Neural cell (in vitro differentiated cells): ENCODE results near the gene GRM5. TPM values are rescaled to one million over a fixed set of nuclear protein-coding genes. Genes with fewer than 3 reads are reported as not detected.

ENCODE experiments used
- H2AFZ ChIP-seq: fragments of 200-600, 300-800 bp; sonication (generic), shearing (Covaris generic); 2 replicates; pipeline ENCODE4 v1.6.0; 2014; ENCODE audit warnings: low read depth, mild to moderate bottlenecking, antibody characterized with exemption, low read length, moderate library complexity
- H3F3A ChIP-seq: fragments of 200-600 bp; shearing (Covaris generic); 2 replicates; pipeline ENCODE4 v1.6.1; 2016; ENCODE audit warnings: mild to moderate bottlenecking, moderate library complexity, mixed read lengths, antibody characterized with exemption, low read length; ENCODE audit not compliant: insufficient read depth, poor library complexity, severe bottlenecking
- H3K27ac ChIP-seq: fragments of 200-600, 300-800 bp; sonication (generic), shearing (Covaris generic); 2 replicates; pipeline ENCODE4 v1.5.1; 2014; ENCODE audit warnings: mild to moderate bottlenecking, low read length, moderate library complexity
- H3K27me3 ChIP-seq: fragments of 300-800, 200-600 bp; sonication (generic), shearing (Covaris generic); 2 replicates; pipeline ENCODE4 v1.6.0; 2014; ENCODE audit warnings: mild to moderate bottlenecking, low read depth, low read length, moderate library complexity; ENCODE audit not compliant: insufficient read depth
- H3K36me3 ChIP-seq: fragments of 300-800, 200-600 bp; sonication (generic), shearing (Covaris generic); 2 replicates; pipeline ENCODE4 v1.5.1; 2014; ENCODE audit warnings: mild to moderate bottlenecking, antibody characterized with exemption, low read length, moderate library complexity; ENCODE audit not compliant: insufficient read depth
- H3K4me2 ChIP-seq: fragments of 300-800, 200-600 bp; sonication (generic), shearing (Covaris generic); 2 replicates; pipeline ENCODE4 v1.6.0; 2014; ENCODE audit warnings: mild to moderate bottlenecking, low read length
- H3K4me3 ChIP-seq: fragments of 300-800, 200-600 bp; sonication (generic), shearing (Covaris generic); 2 replicates; pipeline ENCODE4 v1.5.1; 2014; ENCODE audit warnings: mild to moderate bottlenecking, low read length, moderate library complexity
- H3K79me2 ChIP-seq: fragments of 200-600 bp; shearing (Covaris generic); replicated peaks from 2 replicates; pipeline ENCODE4 v1.6.0; 2014; ENCODE audit warnings: mild to moderate bottlenecking, low read length, moderate library complexity; ENCODE audit not compliant: insufficient read depth
- H3K9ac ChIP-seq: fragments of 300-800, 200-600 bp; sonication (generic), shearing (Covaris generic); 2 replicates; pipeline ENCODE4 v1.6.1; 2016; ENCODE audit warnings: mild to moderate bottlenecking, low read length, mixed read lengths
- H3K9me2 ChIP-seq: fragments of 200-600 bp; shearing (Covaris generic); 2 replicates; pipeline ENCODE4 v1.6.1; 2016; ENCODE audit warnings: mild to moderate bottlenecking, low read length, mixed read lengths; ENCODE audit not compliant: insufficient read depth
- H3K9me3 ChIP-seq: fragments of 200-600, 300-800 bp; sonication (generic), shearing (Covaris generic); 2 replicates; pipeline ENCODE4 v1.6.1; 2016; ENCODE audit warnings: mild to moderate bottlenecking, mixed run types, low read length, moderate library complexity, mixed read lengths
- H4K20me1 ChIP-seq: fragments of 200-600 bp; shearing (Covaris generic); 2 replicates; pipeline ENCODE4 v1.6.1; 2016; ENCODE audit warnings: mild to moderate bottlenecking, mixed run types; ENCODE audit not compliant: insufficient read depth
- EP300 ChIP-seq: fragments of 450-650 bp; conservative IDR thresholded peaks from 2 replicates; pipeline ENCODE4 v1.6.1; 2014; ENCODE audit warnings: antibody characterized with exemption, mild to moderate bottlenecking, moderate library complexity; ENCODE audit not compliant: poor library complexity, severe bottlenecking
- EZH2 ChIP-seq: fragments of 200-600, 300-800 bp; shearing (Covaris generic), sonication (generic); IDR thresholded peaks from 2 replicates; pipeline ENCODE4 v1.6.1; 2014; ENCODE audit warnings: antibody characterized with exemption, low read length, borderline replicate concordance, mild to moderate bottlenecking; ENCODE audit not compliant: insufficient read depth, poor library complexity, severe bottlenecking
- MXI1 ChIP-seq: fragments of 450-650 bp; conservative IDR thresholded peaks from 2 replicates; pipeline ENCODE4 v1.6.1; 2014; ENCODE audit warnings: antibody characterized with exemption, mild to moderate bottlenecking; ENCODE audit not compliant: poor library complexity, severe bottlenecking
- POLR2AphosphoS5 ChIP-seq: IDR thresholded peaks from 2 replicates; pipeline ENCODE4 v1.6.1; 2012
- RAD21 ChIP-seq: fragments of 450-650 bp; conservative IDR thresholded peaks from 2 replicates; pipeline ENCODE4 v1.6.1; 2014; ENCODE audit warnings: antibody characterized with exemption, mild to moderate bottlenecking, moderate library complexity
- SMC3 ChIP-seq: fragments of 450-650 bp; conservative IDR thresholded peaks from 2 replicates; pipeline ENCODE4 v1.6.1; 2014; ENCODE audit warnings: antibody characterized with exemption, mild to moderate bottlenecking, moderate library complexity; ENCODE audit not compliant: poor library complexity
- TAF1 ChIP-seq: IDR thresholded peaks from 2 replicates; pipeline ENCODE4 v1.6.1; 2012; ENCODE audit warnings: low read depth
- polyA plus RNA-seq: library from polyadenylated mRNA; depleted of rRNA; stranded (reverse); fragments of >200 nt; gene quantifications from 2 replicates; pipeline ENCODE4 v1.2.3, GENCODE V29; 2014
- TF ChIP-seq, protein P1 (sequence below): IDR thresholded peaks from 2 replicates; pipeline ENCODE4 v1.6.1; 2012; ENCODE audit warnings: borderline replicate concordance
- TF ChIP-seq, protein P2 (sequence below): fragments of 450-650 bp; IDR thresholded peaks from 2 replicates; pipeline ENCODE4 v1.5.1; 2014; ENCODE audit warnings: antibody characterized with exemption, mild to moderate bottlenecking, moderate library complexity; ENCODE audit not compliant: poor library complexity, severe bottlenecking

Gene GRM5
- polyA plus RNA-seq, 1 donor from 2014 or later, result 11.8 TPM

DNA sequence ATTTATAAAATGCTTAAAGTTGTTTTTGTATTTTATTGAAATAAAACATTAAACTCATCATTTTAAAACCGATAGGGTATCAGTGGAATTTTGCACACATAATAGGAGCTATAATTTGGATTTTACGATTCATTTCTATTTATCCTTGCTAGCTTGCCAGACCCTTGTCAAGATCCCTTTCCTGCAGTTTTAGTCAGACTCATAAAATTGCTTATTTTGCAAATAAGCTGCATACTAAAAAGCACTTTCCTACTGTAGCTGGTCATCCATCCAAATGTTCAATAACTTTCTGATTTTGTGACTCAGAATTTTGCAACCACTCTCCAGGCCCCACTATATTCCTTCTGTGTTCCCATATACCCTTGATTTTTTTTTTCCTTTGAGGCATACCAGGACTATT is 489.0 kb downstream of the GRM5 start:
- H3K9me3 ChIP-seq, result no peaks in the 10 kb centered on the region
- H3K9ac ChIP-seq, result no peak overlapping the region
- no peaks in the 10 kb centered on the region for H4K20me1 ChIP-seq
- H3K4me3 ChIP-seq, result no peak overlapping the region
- H3K27ac ChIP-seq, result no peak overlapping the region
- no peak overlapping the region for H3K4me2 ChIP-seq
- TF ChIP-seq TAF1 (no peak), MXI1 (no peak), SMC3 (no peak), EP300 (no peak), POLR2AphosphoS5 (no peak), RAD21 (no peak), EZH2 (no peak)
- TF ChIP-seq, protein P1, sequence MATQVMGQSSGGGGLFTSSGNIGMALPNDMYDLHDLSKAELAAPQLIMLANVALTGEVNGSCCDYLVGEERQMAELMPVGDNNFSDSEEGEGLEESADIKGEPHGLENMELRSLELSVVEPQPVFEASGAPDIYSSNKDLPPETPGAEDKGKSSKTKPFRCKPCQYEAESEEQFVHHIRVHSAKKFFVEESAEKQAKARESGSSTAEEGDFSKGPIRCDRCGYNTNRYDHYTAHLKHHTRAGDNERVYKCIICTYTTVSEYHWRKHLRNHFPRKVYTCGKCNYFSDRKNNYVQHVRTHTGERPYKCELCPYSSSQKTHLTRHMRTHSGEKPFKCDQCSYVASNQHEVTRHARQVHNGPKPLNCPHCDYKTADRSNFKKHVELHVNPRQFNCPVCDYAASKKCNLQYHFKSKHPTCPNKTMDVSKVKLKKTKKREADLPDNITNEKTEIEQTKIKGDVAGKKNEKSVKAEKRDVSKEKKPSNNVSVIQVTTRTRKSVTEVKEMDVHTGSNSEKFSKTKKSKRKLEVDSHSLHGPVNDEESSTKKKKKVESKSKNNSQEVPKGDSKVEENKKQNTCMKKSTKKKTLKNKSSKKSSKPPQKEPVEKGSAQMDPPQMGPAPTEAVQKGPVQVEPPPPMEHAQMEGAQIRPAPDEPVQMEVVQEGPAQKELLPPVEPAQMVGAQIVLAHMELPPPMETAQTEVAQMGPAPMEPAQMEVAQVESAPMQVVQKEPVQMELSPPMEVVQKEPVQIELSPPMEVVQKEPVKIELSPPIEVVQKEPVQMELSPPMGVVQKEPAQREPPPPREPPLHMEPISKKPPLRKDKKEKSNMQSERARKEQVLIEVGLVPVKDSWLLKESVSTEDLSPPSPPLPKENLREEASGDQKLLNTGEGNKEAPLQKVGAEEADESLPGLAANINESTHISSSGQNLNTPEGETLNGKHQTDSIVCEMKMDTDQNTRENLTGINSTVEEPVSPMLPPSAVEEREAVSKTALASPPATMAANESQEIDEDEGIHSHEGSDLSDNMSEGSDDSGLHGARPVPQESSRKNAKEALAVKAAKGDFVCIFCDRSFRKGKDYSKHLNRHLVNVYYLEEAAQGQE, result no peak
- TF ChIP-seq, protein P2, sequence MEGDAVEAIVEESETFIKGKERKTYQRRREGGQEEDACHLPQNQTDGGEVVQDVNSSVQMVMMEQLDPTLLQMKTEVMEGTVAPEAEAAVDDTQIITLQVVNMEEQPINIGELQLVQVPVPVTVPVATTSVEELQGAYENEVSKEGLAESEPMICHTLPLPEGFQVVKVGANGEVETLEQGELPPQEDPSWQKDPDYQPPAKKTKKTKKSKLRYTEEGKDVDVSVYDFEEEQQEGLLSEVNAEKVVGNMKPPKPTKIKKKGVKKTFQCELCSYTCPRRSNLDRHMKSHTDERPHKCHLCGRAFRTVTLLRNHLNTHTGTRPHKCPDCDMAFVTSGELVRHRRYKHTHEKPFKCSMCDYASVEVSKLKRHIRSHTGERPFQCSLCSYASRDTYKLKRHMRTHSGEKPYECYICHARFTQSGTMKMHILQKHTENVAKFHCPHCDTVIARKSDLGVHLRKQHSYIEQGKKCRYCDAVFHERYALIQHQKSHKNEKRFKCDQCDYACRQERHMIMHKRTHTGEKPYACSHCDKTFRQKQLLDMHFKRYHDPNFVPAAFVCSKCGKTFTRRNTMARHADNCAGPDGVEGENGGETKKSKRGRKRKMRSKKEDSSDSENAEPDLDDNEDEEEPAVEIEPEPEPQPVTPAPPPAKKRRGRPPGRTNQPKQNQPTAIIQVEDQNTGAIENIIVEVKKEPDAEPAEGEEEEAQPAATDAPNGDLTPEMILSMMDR, result no peak
- no peaks in the 10 kb centered on the region for H3K36me3 ChIP-seq
- H3K9me2 ChIP-seq, result no peaks in the 10 kb centered on the region
- H2AFZ ChIP-seq, result no peak overlapping the region
- no peaks in the 10 kb centered on the region for H3K79me2 ChIP-seq
- no peaks in the 10 kb centered on the region for H3F3A ChIP-seq
- H3K27me3 ChIP-seq, result no peaks in the 10 kb centered on the region

DNA sequence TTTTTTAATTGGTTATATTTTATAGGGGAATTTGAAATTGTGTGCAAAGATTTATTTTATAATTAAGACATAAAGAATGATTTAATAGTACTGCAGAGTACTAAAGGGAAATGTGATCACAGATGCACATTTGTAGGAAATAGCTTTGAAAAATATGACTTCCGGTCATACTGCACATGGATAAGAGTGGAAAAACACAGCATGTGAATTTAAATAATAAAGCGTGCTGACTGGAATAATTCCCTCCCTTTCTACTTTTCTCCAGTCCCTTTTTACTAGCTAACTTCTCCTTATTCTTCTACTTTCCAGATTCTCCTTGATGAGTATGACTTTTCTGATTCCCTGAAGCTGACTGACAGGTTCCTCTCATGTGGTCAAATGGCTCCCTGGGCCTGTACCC is 489.9 kb downstream of the GRM5 start:
- no peaks in the 10 kb centered on the region for H3F3A ChIP-seq
- H3K9me2 ChIP-seq, result no peaks in the 10 kb centered on the region
- H3K4me3 ChIP-seq, result no peak overlapping the region
- TF ChIP-seq, protein P1, result no peak
- TF ChIP-seq POLR2AphosphoS5, result no peak
- TF ChIP-seq EZH2, result no peak
- TF ChIP-seq MXI1, result no peak
- no peak for TF ChIP-seq SMC3
- no peak for TF ChIP-seq RAD21
- TF ChIP-seq, protein P2, result no peak
- no peak for TF ChIP-seq TAF1
- TF ChIP-seq EP300, result no peak
- no peaks in the 10 kb centered on the region for H3K79me2 ChIP-seq
- no peak overlapping the region for H3K27ac ChIP-seq
- H3K9me3 ChIP-seq, result no peaks in the 10 kb centered on the region
- H3K36me3 ChIP-seq, result no peaks in the 10 kb centered on the region
- no peak overlapping the region for H3K4me2 ChIP-seq
- no peak overlapping the region for H2AFZ ChIP-seq
- no peak overlapping the region for H3K9ac ChIP-seq
- no peaks in the 10 kb centered on the region for H4K20me1 ChIP-seq
- no peaks in the 10 kb centered on the region for H3K27me3 ChIP-seq
